DND-41 (cell line): Measurements from ENCODE around the gene PRMT5.

Experiments used
- CTCF ChIP-seq: IDR thresholded peaks from 2 replicates; pipeline ENCODE4 v1.5.1; 2012; ENCODE audit warnings: borderline replicate concordance, low read length, moderate library complexity, mild to moderate bottlenecking; ENCODE audit not compliant: poor library complexity, severe bottlenecking; ENCODE audit errors: extremely low read depth
- EZH2 ChIP-seq: IDR thresholded peaks from 3 replicates; pipeline ENCODE4 v1.6.1; 2012; ENCODE audit warnings: borderline replicate concordance, low read depth, mild to moderate bottlenecking, moderate library complexity, low read length, inconsistent platforms; ENCODE audit not compliant: severe bottlenecking

GRCh38 chr14:22890416-22890815 is 38.8 kb downstream of the PRMT5 start:
- TF ChIP-seq CTCF (no peak), EZH2 (no peak)
